Measurements from ENCODE around the gene PPP1R2C. TPM values are rescaled to one million over a fixed set of nuclear protein-coding genes. Genes with fewer than 3 reads are reported as not detected.

PPP1R2C gene
- total RNA-seq = not detected in 2 replicates

GRCh38 chrX:42778096-42778495, at the start of gene PPP1R2C:
Gene PPP1R2C (minus strand): TSS chrX:42778163. CDS start chrX:42778079, 84 bp downstream.

